Measurements from ENCODE around the gene SMIM26. TPM values are rescaled to one million over a fixed set of nuclear protein-coding genes. Genes with fewer than 3 reads are reported as not detected.

The SMIM26 gene
- total RNA-seq, 1 experiment from 2014 or later, result 105 TPM

GRCh38 chr20:18533978-18534644, 33.1 kb upstream of the SMIM26 start:
- Histone ChIP-seq H4K20me1 (ENCODE audit: insufficient read depth) (no peaks in the 10 kb centered on the region), H2AFZ (no peak overlapping the region), H3K9me2 (ENCODE audit: insufficient read depth) (no peaks in the 10 kb centered on the region), H3K4me1 (replicated peaks; ENCODE audit: insufficient read depth) (no peaks in the 10 kb centered on the region), H3K79me2 (ENCODE audit: low read depth) (no peaks in the 10 kb centered on the region), H3K36me3 (ENCODE audit: low read depth) (peaks cover 35% of the 10 kb centered on the region), H3K27me3 (ENCODE audit: insufficient read depth, low read depth) (no peaks in the 10 kb centered on the region), H3K9me3 (ENCODE audit: insufficient read depth, low read depth) (no peaks in the 10 kb centered on the region), H3K27ac (no peak overlapping the region), H3K4me3 (no peak overlapping the region), H3F3A (ENCODE audit: insufficient read depth, low read depth) (no peaks in the 10 kb centered on the region), H3K4me2 (no peak overlapping the region)
- TF ChIP-seq EZH2 (IDR thresholded peaks at IDR 0.05; ENCODE audit: low read depth), result no peak
- TF ChIP-seq CTCF (conservative IDR thresholded peaks at IDR 0.05), result no peak
- POLR2A ChIA-PET (ENCODE audit: unreplicated experiment), result no interaction called here
- no TSS peak for BruUV-seq (replicated peaks)
- intact Hi-C loops (cut with micrococcal nuclease; ENCODE audit: unreplicated experiment), result no loop called here
- DNase-seq, result no peak
- CTCF ChIA-PET, result no interaction called here

- BruUV-seq (replicated peaks), result no TSS peak
- POLR2A ChIA-PET (ENCODE audit: unreplicated experiment), result interaction anchor here (0.7 kb wide), 1 partner anchor 207 kb away, joined by 8 read pairs; no protein-coding TSS in a partner anchor
- intact Hi-C loops (cut with micrococcal nuclease; ENCODE audit: unreplicated experiment), result no loop called here
Observed at GRCh38 chr20:18537651-18538050, 29.6 kb upstream of the SMIM26 start.

GRCh38 chr20:18541741-18542140, 25.5 kb upstream of the SMIM26 start:
- Histone ChIP-seq H3F3A (ENCODE audit: insufficient read depth, low read depth) (0 out of 2 replicates have a peak, but pooled peaks cover 4% of the 10 kb centered on the region), H3K9me2 (ENCODE audit: insufficient read depth) (no peaks in the 10 kb centered on the region), H3K79me2 (ENCODE audit: low read depth) (no peaks in the 10 kb centered on the region), H3K9me3 (ENCODE audit: insufficient read depth, low read depth) (no peaks in the 10 kb centered on the region), H4K20me1 (ENCODE audit: insufficient read depth) (no peaks in the 10 kb centered on the region; the same call in 1 of the 2 replicates), H3K4me1 (replicated peaks; ENCODE audit: insufficient read depth) (no peaks in the 10 kb centered on the region), H2AFZ (no peak overlapping the region), H3K4me2 (no peak overlapping the region), H3K27me3 (ENCODE audit: insufficient read depth, low read depth) (no peaks in the 10 kb centered on the region), H3K27ac (no peak overlapping the region), H3K4me3 (no peak overlapping the region), H3K36me3 (ENCODE audit: low read depth) (peaks cover 7% of the 10 kb centered on the region; the same call in 1 of the 2 replicates)
- BruUV-seq (replicated peaks), result no TSS peak
- ChIA-PET CTCF (no interaction called here), POLR2A (ENCODE audit: unreplicated experiment) (no interaction called here)
- TF ChIP-seq EZH2 (IDR thresholded peaks at IDR 0.05; ENCODE audit: low read depth) (no peak), CTCF (conservative IDR thresholded peaks at IDR 0.05) (no peak)
- intact Hi-C loops (cut with micrococcal nuclease; ENCODE audit: unreplicated experiment), result no loop called here
- no peak for DNase-seq

More at GRCh38 chr20:18537651-18538050, 29.6 kb upstream of the SMIM26 start:
- H3K9me2 ChIP-seq (ENCODE audit: insufficient read depth), result no peaks in the 10 kb centered on the region
- CTCF ChIA-PET, result no interaction called here
- H3K4me3 ChIP-seq, result no peak overlapping the region
- no peak overlapping the region for H2AFZ ChIP-seq
- no peak for TF ChIP-seq CTCF (conservative IDR thresholded peaks at IDR 0.05)
- TF ChIP-seq EZH2 (IDR thresholded peaks at IDR 0.05; ENCODE audit: low read depth), result no peak
- no peaks in the 10 kb centered on the region for H3K79me2 ChIP-seq (ENCODE audit: low read depth)
- H3K27me3 ChIP-seq (ENCODE audit: insufficient read depth, low read depth), result no peaks in the 10 kb centered on the region
- no peak overlapping the region for H3K27ac ChIP-seq
- peaks cover 33% of the 10 kb centered on the region for H3K36me3 ChIP-seq (ENCODE audit: low read depth)
- 0 out of 2 replicates have a peak, but pooled peaks cover 4% of the 10 kb centered on the region for H3F3A ChIP-seq (ENCODE audit: insufficient read depth, low read depth)
- no peaks in the 10 kb centered on the region for H3K4me1 ChIP-seq (replicated peaks; ENCODE audit: insufficient read depth)
- H4K20me1 ChIP-seq (ENCODE audit: insufficient read depth), result no peaks in the 10 kb centered on the region; the same call in 1 of the 2 replicates
- H3K9me3 ChIP-seq (ENCODE audit: insufficient read depth, low read depth), result no peaks in the 10 kb centered on the region
- no peak overlapping the region for H3K4me2 ChIP-seq
- no peak for DNase-seq

All from PC-9 (cell line).